Fibroblast of the aortic adventitia (primary cell): ENCODE data around the gene ANKS1A. TPM values are rescaled to one million over a fixed set of nuclear protein-coding genes. Genes with fewer than 3 reads are reported as not detected.
"Not testable (repeated sequence)": the region's sequence is repeated elsewhere in the genome, so short reads cannot be mapped to it uniquely, and the experiment has no call there.

ENCODE experiments used
- DNase-seq: peaks from one replicate; pipeline ENCODE4 v3.0.0-alpha.2; 2010; ENCODE audit warnings: low read depth
- H3K4me3 ChIP-seq: 2 replicates; pipeline ENCODE4 v1.5.1; 2011; ENCODE audit warnings: low read depth, mild to moderate bottlenecking, control low read depth, low read length, moderate library complexity
- CTCF ChIP-seq: IDR thresholded peaks from 2 replicates; pipeline ENCODE4 v1.5.1; 2011; ENCODE audit warnings: mild to moderate bottlenecking, low read length, control low read depth, inconsistent platforms; ENCODE audit not compliant: insufficient read depth
- total RNA-seq: library from RNA; depleted of rRNA; stranded (reverse); fragments of >200 nt; gene quantifications from 2 replicates; pipeline ENCODE4 v1.2.3, GENCODE V29; 2012; ENCODE audit warnings: low replicate concordance

The ANKS1A gene
- total RNA-seq, 1 donor, result 7.6 TPM

DNA sequence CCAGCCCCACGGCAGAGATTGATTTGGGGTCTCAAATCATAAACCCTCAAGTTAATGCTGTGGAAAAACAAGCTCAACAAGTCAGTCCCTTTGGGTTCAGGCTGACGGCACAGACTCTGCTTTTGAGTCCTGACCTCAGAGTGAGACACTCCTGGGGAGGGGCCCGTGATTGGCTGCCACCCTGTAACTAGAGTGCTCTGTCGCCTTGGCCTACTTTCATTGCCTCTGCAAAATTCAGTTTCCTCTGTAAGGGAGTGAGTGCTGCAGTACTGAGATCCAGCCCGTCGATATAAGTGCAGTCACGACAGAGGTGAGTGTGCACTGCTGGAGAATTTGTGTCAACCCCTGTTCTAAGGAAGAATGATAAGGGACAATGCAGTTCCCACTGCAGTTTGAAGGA lies 105.6 kb downstream of the ANKS1A start:
- TF ChIP-seq CTCF, result no peak
- no peak for DNase-seq
- H3K4me3 ChIP-seq, result no peak overlapping the region

DNA sequence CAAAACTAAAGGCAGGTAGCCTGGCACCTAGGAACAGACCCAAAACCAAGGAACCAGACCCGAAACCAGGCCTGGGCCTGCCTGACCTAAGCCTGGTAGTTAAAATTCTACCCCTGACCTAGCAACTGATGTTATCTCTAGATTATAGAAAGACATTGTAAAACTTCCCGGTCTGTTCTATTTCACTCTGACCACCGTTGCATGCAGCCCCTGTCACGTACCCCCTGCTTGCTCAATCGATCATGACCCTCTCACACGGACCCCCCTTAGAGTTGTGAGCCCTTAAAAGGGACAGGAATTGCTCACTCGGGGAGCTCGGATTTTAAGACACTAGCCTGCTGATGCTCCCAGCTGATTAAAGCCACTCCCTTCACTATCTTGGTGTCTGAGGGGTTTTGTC lies 109.4 kb downstream of the ANKS1A start:
- H3K4me3 ChIP-seq, DNase-seq: not testable (repeated sequence)

DNA sequence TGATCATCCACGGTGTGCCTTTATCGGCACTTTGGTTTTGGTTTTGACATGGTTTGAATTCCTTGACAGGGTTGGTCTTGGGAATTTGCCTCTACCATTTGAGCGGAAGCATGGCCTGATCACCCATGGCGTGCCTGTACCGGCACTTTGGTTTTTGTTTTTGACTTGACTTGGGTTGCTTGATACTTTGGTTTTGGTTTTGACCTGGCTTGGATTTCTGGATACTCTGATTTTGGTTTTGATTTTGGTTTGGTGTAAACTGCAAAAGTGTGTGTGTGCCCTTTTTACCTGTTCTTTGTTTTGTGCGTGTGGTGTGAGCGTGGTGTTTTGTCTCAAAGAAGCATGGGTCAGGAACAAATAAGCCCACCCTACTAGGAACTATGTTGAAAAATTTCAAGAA lies 110.1 kb downstream of the ANKS1A start:
- not testable (repeated sequence) for DNase-seq, H3K4me3 ChIP-seq

GRCh38 chr6:34999962-35000361 lies 110.9 kb downstream of the ANKS1A start:
- not testable (repeated sequence) for H3K4me3 ChIP-seq, DNase-seq

DNA sequence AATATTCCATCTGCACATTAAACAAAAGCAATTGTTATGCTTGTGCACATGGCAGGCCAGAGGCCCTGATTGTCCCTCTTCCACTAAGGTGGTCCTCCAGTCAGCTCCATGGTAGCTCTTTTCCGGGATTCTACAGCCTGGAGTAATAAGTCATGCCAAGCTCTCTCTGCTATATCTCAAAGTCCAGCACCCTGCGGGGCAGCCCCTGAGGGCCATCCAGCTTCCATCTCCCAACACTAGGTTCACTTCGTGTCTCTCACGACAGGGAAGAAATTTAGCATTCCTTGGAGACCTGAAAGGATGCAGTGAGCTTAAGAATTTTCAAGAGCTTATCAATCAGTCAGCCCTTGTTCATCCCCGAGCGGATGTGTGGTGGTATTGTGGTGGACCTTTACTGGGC lies 112.3 kb downstream of the ANKS1A start:
- DNase-seq, H3K4me3 ChIP-seq: not testable (repeated sequence)

- DNase-seq, H3K4me3 ChIP-seq: not testable (repeated sequence)
Observed at GRCh38 chr6:35003886-35004530, 115.0 kb downstream of the ANKS1A start.

DNA sequence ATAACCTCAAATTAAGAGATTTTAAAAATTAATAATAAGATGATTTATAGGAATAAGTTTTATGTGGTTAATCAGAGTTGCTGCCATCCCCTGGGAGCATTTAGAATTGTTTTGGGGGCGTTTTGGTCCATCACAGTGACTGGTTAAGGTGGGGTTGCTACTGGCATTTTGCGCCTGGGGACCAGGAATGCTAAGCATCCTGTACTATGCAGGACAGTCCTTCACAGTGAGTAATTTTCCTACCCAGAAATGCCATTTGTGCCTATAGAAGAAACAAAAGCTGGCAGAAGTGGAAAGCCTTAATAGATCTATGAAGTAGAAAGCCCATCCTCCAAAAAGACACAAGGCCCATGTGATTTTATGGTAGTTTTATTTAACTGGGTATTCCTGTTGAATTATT lies 118.0 kb downstream of the ANKS1A start:
- TF ChIP-seq CTCF, result no peak
- H3K4me3 ChIP-seq, result no peak overlapping the region
- DNase-seq, result no peak

GRCh38 chr6:35008858-35009257 lies 119.8 kb downstream of the ANKS1A start:
- TF ChIP-seq CTCF, result no peak
- no peak for DNase-seq
- no peak overlapping the region for H3K4me3 ChIP-seq

- DNase-seq, result no peak
Observed at GRCh38 chr6:35011096-35012041, 122.3 kb downstream of the ANKS1A start.

More at GRCh38 chr6:35011096-35012041, 122.3 kb downstream of the ANKS1A start:
- TF ChIP-seq CTCF, result no peak
- no peak overlapping the region for H3K4me3 ChIP-seq
